Measurements from ENCODE around the gene KIF1C.

The KIF1C gene

DNA sequence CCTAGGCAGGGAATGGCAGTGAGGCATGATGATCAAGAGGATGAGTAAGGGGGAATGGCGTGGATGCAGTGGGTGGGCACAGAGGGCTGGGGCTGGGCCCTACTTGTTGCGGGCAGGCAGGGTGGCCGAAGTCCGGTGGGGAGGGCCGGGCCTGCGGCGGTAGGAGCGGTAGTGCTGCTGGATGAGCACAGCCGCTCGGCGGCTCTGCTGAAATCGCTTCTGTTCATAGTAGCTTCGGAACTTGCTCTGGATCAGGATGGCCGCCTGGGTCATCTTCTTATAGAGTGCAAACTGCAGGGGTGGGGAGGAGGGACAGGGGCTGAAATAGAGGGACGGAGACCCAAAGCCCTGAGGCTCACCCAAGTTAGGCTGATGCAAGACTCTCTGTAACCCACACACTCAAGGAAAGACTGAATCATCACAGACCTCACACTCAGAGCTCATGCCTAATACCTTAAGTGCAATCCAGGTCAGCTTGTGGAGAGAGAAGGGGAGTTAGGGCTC is 28.7 kb upstream of the KIF1C start:
- peak; percentile 56 for DNase-seq (ENCODE audit: low read depth, low spot score)

DNA sequence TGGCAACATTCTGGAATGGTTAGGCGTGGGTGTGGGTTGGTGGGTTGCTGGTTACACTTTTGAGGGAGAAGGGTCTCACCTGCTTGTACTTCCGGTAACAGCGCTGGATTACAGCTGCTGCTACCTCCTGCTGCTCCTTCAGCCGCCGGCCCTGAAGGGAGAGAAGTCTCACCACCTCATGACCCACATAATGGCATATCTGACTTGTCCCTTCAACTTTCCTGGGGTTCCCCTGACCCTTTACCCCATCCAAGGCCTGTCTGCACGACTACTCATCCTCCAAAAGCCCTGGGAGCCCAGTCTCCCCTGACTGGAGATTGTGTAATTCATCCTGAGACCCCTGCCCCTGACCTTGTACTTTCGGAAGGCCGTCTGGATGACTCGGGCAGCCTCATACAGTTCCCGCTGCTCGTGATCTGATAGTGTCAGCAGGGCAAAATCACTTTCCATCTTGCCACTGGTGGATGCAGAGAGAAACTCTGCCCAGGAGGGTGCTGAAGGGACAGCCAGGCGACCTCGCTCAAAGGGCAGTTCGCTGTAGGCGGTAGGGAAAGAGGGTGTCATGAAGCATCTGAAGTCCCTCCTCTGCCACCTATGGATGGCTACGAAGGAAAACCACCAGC is 28.1 kb upstream of the KIF1C start:
- DNase-seq (ENCODE audit: low read depth, low spot score): no peak

DNA sequence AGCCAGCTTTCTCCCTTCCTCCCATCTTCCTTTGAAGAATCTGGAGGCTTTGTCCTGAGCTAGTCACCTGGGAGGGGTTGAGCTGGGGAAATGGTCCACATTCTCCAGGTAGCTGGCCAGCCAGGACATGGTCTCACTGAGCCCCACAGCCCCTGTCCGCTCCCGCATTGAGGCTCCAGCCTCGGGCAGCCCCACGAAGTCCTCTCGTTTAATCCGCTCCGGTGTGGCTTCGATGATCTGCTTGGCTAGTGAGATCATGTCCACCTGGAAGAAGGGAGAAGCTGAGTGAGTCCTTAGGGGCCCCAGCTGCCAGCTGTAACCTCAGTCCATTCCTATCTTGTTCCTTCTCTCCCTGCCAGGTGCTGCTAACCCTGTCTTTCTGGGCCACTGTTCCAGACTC is 27.5 kb upstream of the KIF1C start:
- DNase-seq (ENCODE audit: low read depth, low spot score): no peak

DNA sequence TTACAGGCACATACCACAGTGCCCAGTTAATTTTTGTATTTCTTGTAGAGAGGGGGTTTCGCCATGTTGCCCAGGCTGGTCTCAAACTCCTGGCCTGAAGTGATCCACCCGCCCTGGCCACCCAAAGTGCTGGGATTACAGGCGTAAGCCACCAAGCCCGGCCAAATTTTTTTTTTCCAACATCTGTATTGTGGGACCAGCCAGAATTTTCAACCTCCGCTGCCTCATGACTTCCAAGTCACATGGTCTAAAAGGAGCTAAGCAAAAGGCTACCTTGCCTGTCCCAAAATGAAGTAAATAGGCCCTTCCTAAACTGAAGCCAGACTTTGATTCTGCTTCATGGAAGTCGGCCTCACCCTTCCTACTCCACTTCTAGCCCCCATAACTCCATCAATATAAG is 25.9 kb upstream of the KIF1C start:
- no peak for DNase-seq (ENCODE audit: low read depth, low spot score)

DNA sequence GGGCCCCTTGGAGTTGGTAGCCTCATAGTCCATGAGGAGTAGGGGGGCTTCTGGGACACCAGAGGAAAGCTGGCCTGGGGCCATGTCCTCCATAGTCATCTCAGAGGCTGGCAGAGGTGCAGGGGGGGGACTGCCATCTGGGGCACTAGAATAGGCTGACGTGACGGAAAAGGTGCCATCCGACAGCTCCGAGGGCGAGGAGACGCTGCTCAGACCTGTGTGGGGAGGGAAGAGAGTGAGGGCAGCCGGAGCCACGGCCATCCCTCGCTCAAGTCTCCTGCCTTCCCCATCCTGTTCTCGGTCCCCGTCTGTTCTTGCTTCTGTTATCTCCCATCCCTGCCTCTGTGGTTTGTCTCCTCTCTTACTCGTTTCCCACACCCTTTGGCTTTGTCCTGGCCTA is 25.4 kb upstream of the KIF1C start:
- no peak for DNase-seq (ENCODE audit: low read depth, low spot score)

GRCh38 chr17:4972752-4973151 is 25.0 kb upstream of the KIF1C start:
- DNase-seq (ENCODE audit: low read depth, low spot score): no peak

DNA sequence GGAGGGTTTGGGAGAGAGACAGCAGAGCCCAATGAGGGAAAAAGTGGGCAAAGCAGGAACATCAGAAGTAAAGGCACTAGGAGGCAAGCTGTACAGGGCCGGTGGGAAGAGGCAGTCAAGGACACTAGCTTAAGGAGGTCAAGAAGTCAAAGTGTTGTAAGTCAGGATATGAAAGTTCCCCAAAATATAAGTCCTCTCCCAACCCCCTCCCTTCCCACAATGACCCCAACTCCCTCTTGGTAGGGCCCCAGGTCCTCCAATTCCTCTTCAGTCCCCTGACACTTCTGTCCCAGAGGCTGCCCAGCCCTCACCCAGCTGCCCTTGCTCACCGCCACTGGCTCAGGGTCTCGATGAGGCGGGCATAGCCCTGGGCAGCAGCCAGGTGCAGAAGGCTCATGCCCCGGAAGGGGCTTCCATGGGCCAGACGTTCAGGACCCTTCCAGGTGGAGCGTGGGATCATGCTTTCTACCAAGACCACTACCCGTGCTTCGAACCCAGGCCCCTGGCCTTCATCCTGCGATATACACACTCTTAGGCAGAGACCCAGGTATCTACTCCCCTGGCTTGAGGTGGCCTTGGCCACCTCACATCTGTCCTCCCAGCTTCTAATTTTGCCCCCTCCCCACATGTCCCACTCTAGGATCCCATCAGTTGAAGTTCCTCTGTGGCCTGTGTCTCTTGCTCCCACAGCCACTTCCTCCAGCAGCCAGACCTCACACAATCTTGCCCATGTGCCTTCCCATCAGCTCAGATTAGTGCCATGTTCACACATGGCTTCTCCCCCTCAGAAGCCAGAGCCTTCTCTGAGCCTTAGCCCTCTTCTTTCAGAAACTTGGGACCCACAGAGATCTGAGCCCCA is 24.3 kb upstream of the KIF1C start:
- DNase-seq (ENCODE audit: low read depth, low spot score): no peak

DNA sequence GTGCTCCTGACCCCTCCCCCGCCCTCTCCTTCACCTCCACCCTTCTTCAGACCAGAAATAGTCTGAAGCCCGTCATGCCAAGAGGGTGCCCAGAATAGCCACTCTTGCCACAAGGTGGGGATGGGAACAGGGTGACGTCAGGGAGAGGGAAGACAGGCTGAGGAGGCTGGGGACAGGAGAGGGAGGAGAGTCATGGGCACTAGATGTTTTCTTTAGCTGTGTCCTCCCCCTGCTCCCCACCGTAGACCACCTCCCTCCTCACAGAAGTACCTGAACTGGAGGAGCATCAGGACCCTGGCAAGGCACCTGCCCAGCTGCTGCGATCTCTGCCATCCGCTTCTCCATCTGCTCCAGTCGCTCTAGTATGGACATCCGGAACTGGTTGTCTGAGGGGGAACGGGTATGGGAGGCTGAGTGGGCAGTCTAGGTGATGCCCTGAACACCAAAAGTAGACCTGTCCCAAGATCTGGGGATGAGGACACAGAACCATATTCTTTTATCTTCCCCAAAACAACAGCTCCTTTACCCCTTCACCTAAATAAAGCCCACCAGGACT is 23.6 kb upstream of the KIF1C start:
- DNase-seq (ENCODE audit: low read depth, low spot score): no peak

DNA sequence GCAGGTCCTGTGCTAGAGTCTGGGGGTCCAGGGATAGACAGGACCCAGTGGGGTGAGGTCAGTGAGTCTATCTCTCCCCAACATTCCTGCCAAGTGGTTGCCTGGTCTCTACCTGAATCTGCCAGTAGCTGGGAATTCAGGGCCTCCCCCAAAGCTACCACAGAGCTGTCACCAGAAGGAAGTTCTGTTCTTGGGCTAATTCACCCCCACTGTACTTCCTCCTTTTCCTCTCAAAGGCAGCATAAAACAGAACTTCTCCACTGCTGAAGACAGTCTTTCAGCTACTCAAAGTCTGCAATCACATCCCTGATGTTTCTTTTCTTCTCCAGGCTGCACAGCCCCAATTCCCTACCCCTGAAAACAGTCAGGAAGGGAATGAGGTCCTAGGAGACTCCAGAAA is 19.0 kb upstream of the KIF1C start:
- DNase-seq (ENCODE audit: low read depth, low spot score): no peak

DNA sequence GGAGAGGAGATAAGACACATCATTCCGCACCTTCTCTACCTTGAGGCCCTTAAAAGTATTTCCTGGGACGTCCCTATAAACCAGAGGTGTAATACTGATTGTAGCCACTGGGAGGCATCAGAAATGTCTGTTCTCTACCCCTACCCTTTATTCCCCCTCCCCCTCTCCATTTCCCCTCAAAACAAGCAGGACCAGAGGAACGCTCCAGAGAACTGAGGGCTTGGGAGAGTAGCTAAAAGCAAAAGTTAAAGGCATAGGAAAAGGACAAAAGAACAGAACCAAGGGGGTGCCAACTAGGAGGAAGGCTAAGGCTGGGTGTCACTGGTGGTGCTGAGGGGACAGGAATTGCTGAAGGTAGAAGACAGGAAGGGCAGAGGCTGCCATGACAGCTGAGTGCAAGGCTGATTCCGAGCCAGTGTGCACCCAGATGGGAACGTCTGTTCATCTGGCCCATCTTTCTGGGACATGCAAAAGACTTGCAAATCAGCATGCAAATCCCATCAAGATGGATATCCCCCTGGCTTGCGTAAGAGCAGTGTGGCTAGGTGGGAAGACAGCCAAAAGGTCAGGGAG is 17.0 kb upstream of the KIF1C start:
- DNase-seq (ENCODE audit: low read depth, low spot score): peak; percentile 70

- DNase-seq (ENCODE audit: low read depth, low spot score): no peak
Measured at GRCh38 chr17:4982305-4982704, 15.4 kb upstream of the KIF1C start.

GRCh38 chr17:4986403-4986802 is 11.3 kb upstream of the KIF1C start:
- no peak for DNase-seq (ENCODE audit: low read depth, low spot score)

GRCh38 chr17:4986951-4987766 is 10.6 kb upstream of the KIF1C start, which contains the start of gene CAMTA2:
Gene CAMTA2 (minus strand): TSS chr17:4987675. CDS start chr17:4986222, 1,453 bp downstream.
- peak; percentile 85 for DNase-seq (ENCODE audit: low read depth, low spot score)

- DNase-seq (ENCODE audit: low read depth, low spot score): no peak
Measured at GRCh38 chr17:4987767-4988567, 9.8 kb upstream of the KIF1C start.

DNA sequence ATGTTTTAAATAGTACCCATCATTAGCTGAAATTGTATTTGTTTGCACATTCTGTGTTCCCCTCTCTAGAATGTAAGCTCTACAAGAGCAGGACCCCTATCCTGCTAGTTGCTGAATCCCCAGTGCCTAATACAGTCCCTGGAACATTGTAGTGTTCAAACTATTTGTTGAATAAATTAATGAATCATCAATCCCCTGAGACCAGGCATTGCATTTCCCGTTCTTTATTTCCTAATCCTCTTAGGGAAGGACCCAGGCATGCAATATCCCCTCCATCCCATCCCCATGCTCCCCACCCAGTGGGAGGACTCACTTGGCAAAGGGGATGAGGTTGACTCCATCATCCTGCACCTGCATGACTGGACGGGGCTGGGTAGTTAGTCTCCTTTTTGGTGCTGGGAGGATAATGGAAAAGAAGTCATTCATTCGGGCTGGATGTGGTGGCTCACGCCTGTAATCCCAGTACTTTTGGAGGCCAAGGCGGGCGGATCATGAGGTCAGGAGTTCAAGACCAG is 3.6 kb upstream of the KIF1C start:
- no peak for DNase-seq (ENCODE audit: low read depth, low spot score)

- DNase-seq (ENCODE audit: low read depth, low spot score): peak; percentile 38
Measured at GRCh38 chr17:4998027-4998731, 429 bp downstream of the KIF1C start.

- peak; percentile 20 for DNase-seq (ENCODE audit: low read depth, low spot score)
Measured at GRCh38 chr17:4998732-4999429, 1.1 kb downstream of the KIF1C start.

GRCh38 chr17:4999430-5000093 is 1.8 kb downstream of the KIF1C start:
- DNase-seq (ENCODE audit: low read depth, low spot score): no peak

- DNase-seq (ENCODE audit: low read depth, low spot score): peak; percentile 14
Measured at GRCh38 chr17:5000237-5000639, 2.5 kb downstream of the KIF1C start.
